NCI-H1105 treated with DMSO at 0.1 percent for 48 hours (cell line): ENCODE data around the gene SLC16A12.

Experiments
- DNase-seq: peaks from one replicate; lab custom pipeline; 2025; lab: John Stamatoyannopoulos, UW

Gene SLC16A12

DNA sequence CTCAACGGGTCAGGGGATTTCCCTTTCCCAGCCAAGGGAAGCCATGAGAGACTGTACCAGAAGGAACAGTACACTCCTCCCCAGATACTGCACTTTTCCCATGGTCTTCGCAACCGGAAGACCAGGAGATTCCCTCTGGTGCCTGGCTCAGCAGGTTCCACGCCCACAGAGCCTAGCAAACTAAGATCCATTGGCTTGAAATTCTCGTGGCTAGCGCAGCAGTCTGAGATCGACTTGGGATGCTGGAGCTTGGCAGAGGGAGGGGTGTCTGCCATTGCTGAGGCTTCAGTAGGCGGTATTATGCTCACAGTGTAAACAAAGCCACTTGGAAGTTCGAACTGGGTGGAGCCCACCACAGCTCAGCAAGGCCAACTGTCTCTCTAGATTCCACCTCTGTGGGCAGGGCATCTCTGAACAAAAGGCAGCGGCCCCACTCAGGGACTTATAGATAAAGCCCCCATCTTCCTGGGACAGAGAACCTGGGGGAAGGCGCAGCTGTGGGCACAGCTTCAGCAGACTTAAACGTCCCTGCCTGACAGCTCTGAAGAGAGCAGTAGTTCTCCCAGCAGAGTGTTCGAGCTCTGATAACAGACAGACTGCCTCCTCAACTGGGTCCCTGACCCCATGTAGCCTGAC lies 29.6 kb downstream of the SLC16A12 start:
- no peak for DNase-seq

DNA sequence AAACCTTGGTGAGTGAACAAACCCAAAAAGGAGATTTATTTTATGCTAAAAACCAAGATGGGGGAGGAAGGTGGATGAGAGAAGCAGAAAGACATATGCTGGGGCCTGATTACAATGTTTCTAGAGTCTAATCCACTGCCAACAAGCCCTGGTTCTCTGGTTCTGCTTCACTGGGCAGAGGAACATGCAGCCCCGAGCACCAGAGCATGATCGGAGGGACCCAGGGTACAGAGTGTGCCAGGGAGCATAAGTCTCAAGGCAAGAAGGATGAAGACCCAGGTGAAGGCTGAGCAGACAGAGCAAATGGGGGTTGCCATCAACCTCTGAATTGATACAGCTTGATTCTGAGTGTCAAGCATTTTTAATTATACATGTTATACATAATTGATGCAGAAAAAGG lies 30.7 kb downstream of the SLC16A12 start:
- DNase-seq, result no peak

DNA sequence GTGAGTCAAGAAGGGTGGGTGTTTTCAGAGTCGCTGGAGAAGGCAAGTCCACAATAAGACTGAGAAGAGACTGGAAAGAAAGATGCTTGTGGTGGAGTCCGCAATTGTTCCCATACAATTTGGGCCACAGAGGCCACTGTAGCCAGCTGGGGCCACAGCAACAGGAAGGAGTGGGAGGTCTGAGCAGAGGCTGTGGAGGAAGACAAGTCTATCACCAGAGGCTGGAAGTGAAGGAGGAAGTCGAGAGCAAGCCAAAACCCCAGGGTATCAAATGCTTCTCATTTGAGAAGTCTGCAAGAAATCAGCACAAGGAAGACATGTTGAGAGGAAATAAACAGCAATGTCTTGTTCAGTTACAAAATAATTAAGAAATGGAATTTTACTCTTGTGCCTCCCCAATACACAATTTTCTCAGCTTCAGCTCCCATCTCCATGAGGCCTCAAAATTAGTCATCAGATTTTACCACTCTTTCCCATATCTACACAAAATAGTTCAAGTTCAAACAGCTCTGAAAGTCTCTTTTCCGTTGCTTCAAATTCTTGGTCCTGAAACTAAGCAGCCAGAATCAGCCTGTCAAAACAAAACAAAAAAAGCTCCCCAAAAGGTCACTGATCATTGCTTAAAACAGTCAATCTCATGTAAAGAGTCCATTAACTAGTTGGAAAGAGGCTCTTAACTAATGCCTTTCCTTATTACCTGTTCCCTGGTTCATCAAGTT lies 31.6 kb downstream of the SLC16A12 start:
- DNase-seq, result no peak

DNA sequence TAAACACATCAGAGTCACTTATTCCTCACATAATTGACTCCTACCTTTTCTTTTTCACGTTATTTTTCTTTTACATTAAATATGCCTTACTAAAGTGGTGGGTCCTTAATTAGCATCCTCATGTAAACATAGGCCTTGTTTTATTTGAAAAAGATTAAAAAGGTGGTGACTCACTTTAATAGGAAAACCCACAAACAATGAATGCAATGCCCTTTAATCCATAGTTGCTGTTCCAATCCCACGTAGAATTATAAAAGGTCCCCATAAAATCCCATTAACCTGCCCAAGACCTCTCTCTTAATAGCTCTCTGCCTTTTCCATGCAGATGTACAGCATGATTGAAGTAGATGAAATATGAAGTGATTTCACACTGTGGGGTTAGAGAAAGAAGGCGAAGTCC lies 32.2 kb downstream of the SLC16A12 start:
- DNase-seq, result no peak

DNA sequence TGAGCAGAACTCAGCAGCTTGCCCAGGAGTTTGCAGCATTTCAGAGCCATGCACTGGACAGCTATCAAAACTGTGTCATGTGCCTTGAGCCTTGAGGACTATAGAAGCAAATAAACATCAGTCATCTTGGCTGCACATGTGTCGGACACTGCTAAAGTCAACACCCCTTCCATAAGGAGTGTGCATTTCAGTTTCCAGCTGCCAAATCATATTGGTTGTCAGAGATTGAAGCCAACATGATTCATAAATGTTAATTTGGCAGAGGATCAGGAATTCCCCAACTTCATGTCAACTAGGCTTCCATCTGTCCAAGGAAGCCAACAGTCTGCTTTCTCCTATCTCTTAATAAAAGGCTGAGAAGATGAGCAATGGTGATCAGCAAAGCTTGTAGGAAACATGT lies 32.8 kb downstream of the SLC16A12 start:
- no peak for DNase-seq

DNA sequence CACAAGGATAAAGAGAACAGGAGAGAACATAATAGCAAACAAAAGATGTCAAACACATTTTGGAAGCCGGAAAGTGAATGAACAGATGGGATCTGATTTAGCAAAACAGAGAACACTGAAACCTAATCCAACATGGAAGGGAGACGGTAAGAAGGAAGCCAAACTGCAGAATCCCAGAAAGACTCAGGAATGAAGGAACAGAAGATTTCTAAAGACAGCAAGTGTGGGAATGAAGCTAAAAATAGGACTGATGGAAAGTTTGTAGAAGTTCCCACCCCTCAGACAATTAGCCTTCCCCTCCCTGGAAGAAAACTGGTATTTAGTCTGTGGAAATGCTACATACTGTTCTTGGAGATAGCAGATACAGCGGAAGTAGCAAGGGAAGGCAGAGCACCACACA lies 40.8 kb downstream of the SLC16A12 start:
- DNase-seq, result no peak

DNA sequence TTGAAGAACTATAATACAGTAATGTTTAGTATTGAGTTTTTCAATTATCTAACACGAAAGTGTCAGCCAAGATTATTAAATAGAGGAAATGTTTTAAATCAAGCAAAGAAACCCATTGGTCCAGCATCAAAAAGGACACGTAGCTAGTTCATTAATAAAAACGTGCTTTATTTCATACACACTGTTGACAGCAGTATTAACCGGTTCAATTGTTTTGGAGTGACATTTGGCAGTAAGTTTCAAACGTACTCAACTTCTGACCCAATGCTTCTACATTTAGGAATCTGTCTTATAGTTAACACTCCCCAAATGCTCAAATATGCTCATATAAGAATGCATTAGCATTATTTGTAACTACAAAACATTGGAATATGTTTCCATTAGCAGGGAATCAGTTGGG lies 41.3 kb downstream of the SLC16A12 start:
- no peak for DNase-seq

DNA sequence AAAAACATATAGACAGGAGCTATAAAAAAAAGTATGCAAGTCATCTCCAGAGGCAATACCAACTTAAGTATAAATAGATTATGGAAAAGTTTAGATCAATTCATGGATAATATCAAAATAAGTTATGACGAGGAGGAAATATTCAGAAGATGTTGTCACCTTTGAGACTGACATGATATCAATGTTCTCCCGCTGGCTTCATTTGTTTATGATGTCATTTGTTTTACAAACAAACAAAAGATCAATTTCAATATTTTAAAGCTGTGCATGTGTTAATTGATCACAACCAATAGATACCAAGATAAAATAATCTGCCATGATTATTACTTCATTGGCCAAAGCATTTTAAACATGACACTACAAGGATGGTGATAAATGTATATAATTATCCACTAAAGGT lies 43.5 kb downstream of the SLC16A12 start:
- no peak for DNase-seq

DNA sequence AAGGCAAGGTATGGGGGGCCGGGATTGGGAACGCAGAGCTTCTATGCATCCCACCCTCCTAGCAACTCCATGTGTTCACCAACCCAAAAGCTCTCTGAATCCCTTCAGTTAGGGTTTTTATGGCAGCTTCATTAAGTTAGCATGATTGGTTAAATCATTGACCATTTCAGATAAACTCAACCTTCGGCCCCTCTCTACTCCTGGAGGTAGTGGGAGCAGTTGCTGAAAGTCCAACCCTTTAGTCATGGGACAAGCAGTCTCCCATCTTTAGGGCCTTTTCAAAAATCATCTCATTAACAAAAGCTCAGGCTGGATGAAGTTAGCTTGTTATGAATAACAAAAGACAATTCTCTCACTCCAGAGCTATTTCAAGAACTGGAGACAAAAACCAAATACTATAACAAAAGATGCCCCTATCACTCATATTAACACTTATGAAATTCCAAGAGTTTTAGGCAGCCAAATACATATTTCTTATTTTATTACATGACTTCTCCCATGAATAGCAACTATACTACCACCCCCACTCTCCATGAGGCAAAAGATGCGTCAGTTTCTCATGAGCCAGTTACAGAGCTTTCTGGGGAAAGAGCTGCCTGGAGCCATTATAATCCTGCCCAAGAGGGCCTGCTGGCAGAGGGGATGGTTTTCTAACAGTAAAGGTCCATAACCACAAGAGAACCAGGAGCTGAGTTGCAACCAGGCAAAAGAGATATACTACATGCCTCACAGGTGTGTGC lies 44.6 kb downstream of the SLC16A12 start:
- no peak for DNase-seq

DNA sequence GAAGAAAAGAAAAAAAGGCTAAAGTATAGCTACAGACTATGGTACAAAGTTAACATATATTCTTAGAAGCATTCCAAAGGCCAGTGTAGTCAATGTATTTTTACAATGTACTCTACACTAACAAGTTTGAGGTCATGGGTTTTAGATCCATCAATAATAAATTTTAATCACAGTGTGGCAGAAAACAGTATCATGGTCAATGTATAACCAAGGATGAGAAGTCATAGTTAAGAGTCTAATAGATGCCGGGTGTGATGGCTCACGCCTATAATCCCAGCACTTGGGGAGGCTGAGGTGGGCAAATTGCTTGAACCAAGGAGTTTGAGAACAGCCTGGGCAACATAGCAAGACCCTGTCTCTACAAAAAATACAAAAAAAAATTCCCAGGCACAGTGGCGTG lies 53.1 kb downstream of the SLC16A12 start:
- no peak for DNase-seq

DNA sequence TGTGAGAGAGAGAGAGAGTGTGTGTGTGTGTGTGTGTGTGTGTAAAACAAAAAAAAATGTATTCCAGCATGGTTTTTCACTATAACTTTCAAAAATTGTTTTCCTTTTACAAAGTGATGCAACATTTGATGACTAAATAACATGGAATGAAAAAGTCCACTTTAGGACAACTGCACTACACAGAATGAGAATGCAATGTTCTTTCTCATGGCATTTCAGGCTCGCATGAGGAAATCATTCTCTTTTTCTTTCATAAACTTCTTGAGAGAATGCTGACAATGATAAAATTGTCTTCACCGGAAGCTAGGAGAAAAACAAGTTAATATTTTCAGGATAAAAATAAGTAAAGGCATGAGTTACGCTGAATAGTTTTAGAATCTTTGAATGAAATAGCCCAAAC lies 53.7 kb downstream of the SLC16A12 start:
- no peak for DNase-seq

DNA sequence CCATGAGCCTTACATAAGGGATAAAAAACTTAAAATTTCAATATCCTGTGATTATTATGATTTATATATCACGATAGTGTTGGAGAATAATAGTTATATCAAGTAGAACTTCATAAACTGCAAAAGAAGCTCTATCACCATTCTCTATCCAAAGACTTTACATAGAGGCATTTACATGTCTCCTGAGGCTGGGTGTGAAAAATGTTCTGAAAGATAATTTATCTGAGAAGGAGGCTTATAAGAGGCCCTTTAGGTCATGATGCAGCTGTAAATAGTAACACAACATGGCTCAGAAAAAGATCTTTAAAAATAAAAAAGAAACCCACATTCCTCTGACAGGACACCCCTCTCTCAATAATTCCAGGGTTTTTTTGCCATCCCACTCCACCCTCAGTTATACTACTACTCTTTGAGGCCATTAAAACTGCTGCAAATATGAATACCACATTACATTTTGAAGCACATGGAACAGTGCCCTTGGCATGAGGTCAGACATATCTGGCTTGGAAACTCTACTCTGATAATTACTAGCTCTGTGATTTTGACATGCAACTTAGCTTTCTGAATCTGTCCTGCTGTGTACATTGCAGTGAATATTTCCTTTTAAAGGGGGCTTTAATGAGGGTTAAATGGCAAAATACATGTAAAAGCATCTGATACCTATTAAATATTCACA lies 55.5 kb downstream of the SLC16A12 start:
- DNase-seq, result no peak

DNA sequence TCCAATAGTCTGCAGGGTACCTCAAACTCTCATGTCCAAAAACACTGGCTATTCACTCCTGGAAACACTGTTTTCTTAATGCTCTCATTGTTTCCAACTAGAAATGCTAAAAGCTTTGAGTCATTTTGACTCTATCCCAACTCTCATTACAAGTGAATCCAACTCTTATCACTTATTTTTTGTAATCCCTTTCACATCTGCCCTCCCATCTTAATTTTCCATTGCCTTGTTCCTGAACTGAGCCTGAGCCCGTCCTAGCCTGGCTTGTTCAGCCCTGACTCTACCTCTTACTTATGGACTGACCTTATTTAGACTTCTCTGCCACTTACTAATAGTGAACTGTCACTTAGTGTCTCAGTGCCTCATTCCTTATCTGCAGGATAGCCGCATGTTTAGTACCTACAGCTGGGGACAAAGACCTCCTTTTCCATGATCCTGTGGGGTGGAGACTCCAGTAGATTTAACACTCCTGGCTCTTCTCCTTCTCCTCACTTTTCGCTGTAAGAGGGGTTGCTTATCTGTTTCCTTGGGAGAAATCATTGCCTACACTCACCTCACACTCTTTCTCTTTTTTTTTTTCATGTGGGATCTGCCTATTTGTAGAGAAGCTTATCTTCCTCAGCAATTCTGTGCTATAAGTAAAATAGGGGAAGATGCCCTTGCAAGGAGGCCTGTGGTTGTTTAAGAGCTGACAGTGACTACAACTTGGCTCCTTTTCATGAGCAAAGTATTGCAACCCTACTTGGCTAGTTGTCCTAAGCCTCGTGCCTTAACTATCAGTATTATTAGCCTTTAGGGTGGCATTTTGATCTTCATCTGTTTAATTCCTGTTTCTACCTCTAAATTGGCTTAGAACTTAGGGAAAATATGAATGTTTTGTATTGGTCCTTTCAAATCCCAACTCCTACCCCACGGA lies 56.4 kb downstream of the SLC16A12 start:
- DNase-seq, result no peak

DNA sequence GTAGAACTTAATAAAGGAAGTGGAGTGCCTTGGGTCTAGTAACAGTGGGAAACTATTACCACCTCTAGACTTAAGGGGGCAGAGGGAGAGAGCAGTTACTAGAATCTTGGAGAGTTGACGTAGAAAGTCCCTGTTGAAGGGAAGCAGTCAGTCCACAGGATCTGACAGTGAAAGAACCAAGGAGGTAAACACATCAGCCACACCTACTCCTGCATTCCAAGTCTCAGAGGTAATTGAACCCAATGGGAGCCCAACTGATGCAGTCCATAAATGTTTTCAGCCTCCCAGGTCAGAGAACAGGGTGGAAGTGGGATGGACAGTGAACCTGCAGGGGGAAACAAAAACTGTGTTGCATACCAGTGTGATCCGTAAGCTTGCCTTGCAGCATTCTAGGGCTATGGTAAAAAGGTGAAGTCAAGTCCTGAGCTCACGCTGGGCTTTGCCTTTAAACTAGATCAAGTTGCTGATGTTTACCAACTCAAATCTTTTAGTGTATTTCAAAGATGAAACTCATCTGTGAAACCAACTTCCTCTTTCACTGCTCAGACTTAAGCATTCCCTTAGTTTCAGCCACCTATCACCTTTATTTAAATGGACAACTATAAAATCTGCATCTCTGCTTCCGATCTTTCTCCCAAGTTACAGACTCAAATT lies 57.2 kb downstream of the SLC16A12 start:
- DNase-seq, result no peak

DNA sequence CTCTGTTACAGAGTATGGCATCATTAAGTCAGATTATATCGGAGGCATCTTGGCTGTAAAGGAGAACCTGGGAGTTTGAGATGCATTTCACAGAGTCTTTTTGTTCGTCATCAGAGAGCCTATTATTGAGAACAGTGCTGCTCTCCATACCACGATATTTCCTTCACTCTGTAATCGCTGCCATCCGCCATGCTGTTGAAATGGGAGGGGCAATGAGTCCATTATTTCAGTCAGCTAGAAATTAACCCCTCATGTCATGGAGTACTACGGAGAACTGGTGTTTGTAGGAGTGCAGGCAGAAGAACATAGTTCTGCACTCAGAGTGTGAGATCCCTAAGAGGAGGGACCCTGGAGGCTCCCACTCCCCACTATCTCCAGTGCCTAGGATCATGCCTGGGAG lies 59.2 kb downstream of the SLC16A12 start:
- DNase-seq, result no peak

DNA sequence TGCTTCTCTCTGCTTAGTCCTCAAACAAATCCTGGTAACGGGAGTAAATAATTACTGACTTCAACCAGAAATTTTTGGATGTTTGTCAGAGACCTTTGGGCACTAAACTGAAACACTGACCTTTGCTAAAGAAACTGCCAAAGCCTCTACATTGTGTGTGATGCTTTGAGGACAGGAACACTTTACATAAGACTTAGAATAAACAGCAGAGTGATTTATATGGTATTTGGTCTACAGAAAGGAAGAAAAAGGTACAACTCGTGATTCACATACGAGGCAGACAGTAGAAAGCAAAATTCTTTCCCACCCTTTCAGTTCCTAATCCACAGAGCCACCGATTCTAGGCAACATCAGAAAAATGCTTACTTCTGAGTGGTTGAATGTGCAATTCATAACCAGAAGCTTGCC lies 59.8 kb downstream of the SLC16A12 start:
- DNase-seq, result no peak

DNA sequence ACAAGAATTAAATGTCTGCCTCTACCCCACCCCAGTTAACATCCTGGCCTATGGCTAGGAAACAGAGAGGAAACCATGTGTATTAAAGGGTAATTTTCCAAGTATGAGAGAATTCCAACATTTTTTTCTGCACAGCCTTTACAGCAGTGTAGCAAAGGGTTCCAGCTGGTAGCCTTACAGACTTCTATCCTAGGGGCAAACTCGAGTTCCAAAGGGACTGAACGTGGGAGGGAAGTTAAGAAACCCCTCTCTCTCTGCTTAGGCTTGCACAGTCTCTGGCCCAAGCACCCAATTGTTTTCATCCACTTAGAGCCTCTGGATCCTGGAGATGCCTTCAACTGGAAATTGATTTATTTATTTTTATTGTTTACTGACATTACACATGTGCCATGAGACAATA lies 60.3 kb downstream of the SLC16A12 start:
- DNase-seq, result no peak

DNA sequence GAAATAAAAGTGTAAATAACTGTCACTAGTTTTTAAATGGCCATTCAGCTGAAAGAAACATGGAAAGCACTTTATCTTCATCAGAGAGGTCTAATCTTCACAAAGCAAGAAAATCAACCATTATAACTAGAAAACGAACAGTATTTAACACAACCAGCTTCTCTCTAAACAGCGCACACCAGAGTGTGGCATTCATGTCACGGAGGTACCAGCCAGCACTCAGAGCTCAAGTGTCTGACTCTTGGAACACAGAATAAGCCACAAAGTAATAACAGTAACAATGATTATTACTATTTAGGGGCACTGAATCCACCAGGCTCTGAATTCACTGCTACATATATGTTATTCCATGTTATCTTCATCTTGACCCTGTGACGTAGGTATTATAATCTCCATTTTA lies 60.9 kb downstream of the SLC16A12 start:
- DNase-seq, result no peak

DNA sequence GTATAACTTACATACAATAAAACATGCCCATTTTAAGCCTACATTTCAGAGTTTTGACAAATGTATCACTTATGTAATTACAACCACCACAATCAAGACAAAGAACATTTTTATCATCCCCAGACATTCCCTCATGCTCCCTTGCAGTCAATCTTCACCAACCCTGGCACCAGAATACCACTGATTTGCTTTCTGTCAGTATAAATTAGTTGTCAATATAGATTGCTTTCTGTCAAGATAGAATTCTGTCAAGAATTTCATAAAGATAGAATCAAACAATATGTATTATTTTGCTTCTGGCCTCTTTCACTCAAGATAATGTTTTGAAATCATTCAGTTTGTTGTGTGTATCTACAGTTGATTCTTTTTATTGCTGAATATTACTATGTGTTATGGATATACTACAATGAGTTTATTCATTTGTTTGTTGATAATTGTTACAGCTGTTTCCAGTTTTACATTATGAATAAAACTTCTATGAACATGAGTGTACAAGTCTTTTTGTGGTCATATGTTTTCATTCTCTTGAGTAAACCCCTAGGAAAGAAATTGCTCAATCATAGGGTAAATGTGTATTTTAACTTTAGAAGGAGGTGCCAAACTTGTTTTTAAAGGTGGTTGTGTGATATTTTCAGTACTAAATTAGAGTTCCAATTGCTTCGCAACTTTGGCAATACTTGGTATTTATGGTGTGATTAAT lies 64.1 kb downstream of the SLC16A12 start:
- DNase-seq, result no peak

DNA sequence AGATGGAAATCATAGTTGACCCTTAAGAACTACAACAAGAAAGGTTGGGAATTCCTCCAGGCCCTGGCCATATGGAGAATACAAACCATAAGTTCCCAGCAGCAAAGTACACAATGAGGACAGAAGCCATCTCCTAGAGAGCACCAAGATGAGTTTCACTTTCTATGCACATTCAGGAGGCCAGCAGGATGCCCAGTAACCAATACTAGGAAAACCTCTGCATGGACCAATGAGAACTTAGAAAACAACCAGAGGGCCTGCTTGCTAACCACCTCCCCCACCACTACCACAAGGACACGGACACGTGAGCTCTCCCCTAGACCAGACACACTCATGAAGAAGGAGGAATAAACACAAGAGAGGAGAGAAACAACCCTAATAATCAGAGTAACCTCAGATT lies 64.8 kb downstream of the SLC16A12 start:
- no peak for DNase-seq

DNA sequence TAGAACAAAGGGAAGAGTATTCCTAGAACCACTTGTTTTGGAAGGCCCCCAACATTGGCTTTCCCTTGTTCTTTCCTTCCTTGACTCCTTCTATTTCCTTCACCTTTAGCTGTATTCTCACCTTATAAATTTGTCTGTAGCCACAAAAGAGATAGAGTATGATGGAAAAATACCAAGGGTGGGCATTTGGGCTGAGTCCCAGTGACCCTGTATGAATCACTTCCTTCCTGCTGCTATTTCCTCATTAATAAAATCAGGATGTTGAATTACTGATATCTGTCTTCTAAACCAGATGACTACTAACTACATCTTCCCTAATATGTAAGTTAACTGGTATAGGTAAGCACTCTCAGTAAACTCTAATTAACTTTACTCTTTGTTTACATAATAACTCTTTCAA lies 65.9 kb downstream of the SLC16A12 start:
- no peak for DNase-seq
